ENCODE results near the gene MCHR2.

Gene MCHR2

GRCh38 chr6:99979953-99980352, 14.1 kb downstream of the MCHR2 start:
- no peaks in the 10 kb centered on the region for H4K20me1 ChIP-seq (ENCODE audit: insufficient read depth, low read length)
- no peak overlapping the region for H3K9ac ChIP-seq (ENCODE audit: low read depth, low read length)
- no peak overlapping the region for H2AFZ ChIP-seq (ENCODE audit: low read depth, low read length)
- H3K27me3 ChIP-seq (ENCODE audit: insufficient read depth, low read length, poor library complexity) = no peaks in the 10 kb centered on the region
- no peak overlapping the region for H3K4me3 ChIP-seq (ENCODE audit: low read depth in 1 of 2, low read length in 2 of 2)
- no peaks in the 10 kb centered on the region for H3K4me1 ChIP-seq (ENCODE audit: insufficient read depth, low read length)
- H3K36me3 ChIP-seq (ENCODE audit: insufficient read depth, low read length) = no peaks in the 10 kb centered on the region
- DNase-seq = no peak
- no peak for ATAC-seq (ENCODE audit: insufficient read depth, low read depth)
- TF ChIP-seq EZH2 (IDR thresholded peaks at IDR 0.05; ENCODE audit: borderline replicate concordance, low read depth, low read length, severe bottlenecking) (no peak), CTCF (IDR thresholded peaks at IDR 0.05; ENCODE audit: borderline replicate concordance, extremely low read depth, low read length, poor library complexity, severe bottlenecking) (no peak)
- H3K27ac ChIP-seq (ENCODE audit: low read length) = no peak overlapping the region
- H3K9me3 ChIP-seq (ENCODE audit: insufficient read depth, low read length, severe bottlenecking) = no peaks in the 10 kb centered on the region
- no peak overlapping the region for H3K4me2 ChIP-seq (ENCODE audit: insufficient read depth, low read length)
- no peaks in the 10 kb centered on the region for H3K79me2 ChIP-seq (ENCODE audit: insufficient read depth, low read length)

GRCh38 chr6:99967052-99967451, 27.0 kb downstream of the MCHR2 start:
- DNase-seq = no peak
- TF ChIP-seq CTCF (IDR thresholded peaks at IDR 0.05; ENCODE audit: borderline replicate concordance, extremely low read depth, low read length, poor library complexity, severe bottlenecking) (no peak), EZH2 (IDR thresholded peaks at IDR 0.05; ENCODE audit: borderline replicate concordance, low read depth, low read length, severe bottlenecking) (no peak)
- no peaks in the 10 kb centered on the region for H3K36me3 ChIP-seq (ENCODE audit: insufficient read depth, low read length)
- no peak overlapping the region for H3K27ac ChIP-seq (ENCODE audit: low read length)
- no peak overlapping the region for H3K4me2 ChIP-seq (ENCODE audit: insufficient read depth, low read length)
- H3K9ac ChIP-seq (ENCODE audit: low read depth, low read length) = no peak overlapping the region
- H3K9me3 ChIP-seq (ENCODE audit: insufficient read depth, low read length, severe bottlenecking) = no peaks in the 10 kb centered on the region
- H2AFZ ChIP-seq (ENCODE audit: low read depth, low read length) = no peak overlapping the region
- no peak for ATAC-seq (ENCODE audit: insufficient read depth, low read depth)
- H3K79me2 ChIP-seq (ENCODE audit: insufficient read depth, low read length) = no peaks in the 10 kb centered on the region
- H3K27me3 ChIP-seq (ENCODE audit: insufficient read depth, low read length, poor library complexity) = no peaks in the 10 kb centered on the region
- no peak overlapping the region for H3K4me3 ChIP-seq (ENCODE audit: low read depth in 1 of 2, low read length in 2 of 2)
- H3K4me1 ChIP-seq (ENCODE audit: insufficient read depth, low read length) = no peaks in the 10 kb centered on the region
- H4K20me1 ChIP-seq (ENCODE audit: insufficient read depth, low read length) = no peaks in the 10 kb centered on the region

- no peak for DNase-seq
- H3K4me3 ChIP-seq (ENCODE audit: low read depth in 1 of 2, low read length in 2 of 2) = no peak overlapping the region
- H2AFZ ChIP-seq (ENCODE audit: low read depth, low read length) = no peak overlapping the region
- no peak for ATAC-seq (ENCODE audit: insufficient read depth, low read depth)
- H3K27me3 ChIP-seq (ENCODE audit: insufficient read depth, low read length, poor library complexity) = no peaks in the 10 kb centered on the region
- H3K36me3 ChIP-seq (ENCODE audit: insufficient read depth, low read length) = no peaks in the 10 kb centered on the region
- H3K27ac ChIP-seq (ENCODE audit: low read length) = no peak overlapping the region
- no peaks in the 10 kb centered on the region for H3K79me2 ChIP-seq (ENCODE audit: insufficient read depth, low read length)
- peaks cover 4% of the 10 kb centered on the region for H3K9me3 ChIP-seq (ENCODE audit: insufficient read depth, low read length, severe bottlenecking)
- TF ChIP-seq CTCF (IDR thresholded peaks at IDR 0.05; ENCODE audit: borderline replicate concordance, extremely low read depth, low read length, poor library complexity, severe bottlenecking) (no peak), EZH2 (IDR thresholded peaks at IDR 0.05; ENCODE audit: borderline replicate concordance, low read depth, low read length, severe bottlenecking) (no peak)
- no peaks in the 10 kb centered on the region for H3K4me1 ChIP-seq (ENCODE audit: insufficient read depth, low read length)
- H4K20me1 ChIP-seq (ENCODE audit: insufficient read depth, low read length) = no peaks in the 10 kb centered on the region
- no peak overlapping the region for H3K9ac ChIP-seq (ENCODE audit: low read depth, low read length)
- H3K4me2 ChIP-seq (ENCODE audit: insufficient read depth, low read length) = no peak overlapping the region
Measured at GRCh38 chr6:99960027-99960426, 34.0 kb downstream of the MCHR2 start.
